Nephron (organoid): Measurements from ENCODE around the gene CDC25C.
A peak's percentile ranks its signal among the peaks of the same experiment; 100 is the strongest.

Experiments used
- H3K27ac Mint-ChIP-seq, 3 experiments: 2 replicates each; pipeline ENCODE4 v1.8.0; 2020; ENCODE audit warnings: mixed read lengths in 3 of 3, mild to moderate bottlenecking in 2 of 3, moderate library complexity in 1 of 3
- H3K27me3 Mint-ChIP-seq: 2 replicates; pipeline ENCODE4 v1.8.0; 2021; ENCODE audit warnings: low read depth, mild to moderate bottlenecking, moderate library complexity, mixed read lengths
- H3K36me3 Mint-ChIP-seq: 2 replicates; pipeline ENCODE4 v1.8.0; 2020; ENCODE audit warnings: low read depth, mixed read lengths
- H3K4me1 Mint-ChIP-seq: 2 replicates; pipeline ENCODE4 v1.8.0; 2020; ENCODE audit warnings: mixed read lengths
- H3K4me3 Mint-ChIP-seq, 3 experiments: 2 replicates each; pipeline ENCODE4 v1.8.0; 2020; ENCODE audit warnings: mild to moderate bottlenecking in 3 of 3, mixed read lengths in 3 of 3, moderate library complexity in 2 of 3
- H3K9me3 Mint-ChIP-seq: 2 replicates; pipeline ENCODE4 v1.8.0; 2020; ENCODE audit warnings: mixed read lengths
- TF ChIP-seq, protein P1 (sequence below), 3 experiments: fragments of 200-600 bp; sonication (generic); IDR thresholded peaks; one replicate each; pipeline ENCODE4 v1.5.0; 2021; ENCODE audit warnings: antibody characterized with exemption in 3 of 3; ENCODE audit not compliant: unreplicated experiment in 3 of 3

The CDC25C gene

DNA sequence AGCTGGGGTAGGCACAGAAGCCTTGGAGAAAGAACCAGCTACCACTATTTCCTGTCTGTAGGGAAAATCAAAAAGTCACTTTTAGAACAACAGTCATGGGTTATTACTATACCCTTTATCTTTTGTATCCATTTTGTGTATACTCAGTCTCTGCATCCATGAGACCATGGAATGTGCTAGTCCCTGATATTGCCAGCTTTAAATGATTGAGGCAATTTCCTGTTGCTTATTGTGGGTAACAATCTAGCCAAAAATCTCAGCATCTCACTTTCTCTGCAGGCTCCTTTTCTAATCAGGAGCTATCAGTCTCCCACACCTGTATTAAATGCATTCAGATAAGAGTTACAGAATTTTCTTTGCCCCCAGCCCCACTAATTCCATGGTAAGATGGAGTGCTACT, 19.9 kb upstream of the CDC25C start:
- Mint-ChIP-seq H3K27me3 (no peaks in the 10 kb centered on the region), H3K9me3 (peaks cover 10% of the 10 kb centered on the region)

DNA sequence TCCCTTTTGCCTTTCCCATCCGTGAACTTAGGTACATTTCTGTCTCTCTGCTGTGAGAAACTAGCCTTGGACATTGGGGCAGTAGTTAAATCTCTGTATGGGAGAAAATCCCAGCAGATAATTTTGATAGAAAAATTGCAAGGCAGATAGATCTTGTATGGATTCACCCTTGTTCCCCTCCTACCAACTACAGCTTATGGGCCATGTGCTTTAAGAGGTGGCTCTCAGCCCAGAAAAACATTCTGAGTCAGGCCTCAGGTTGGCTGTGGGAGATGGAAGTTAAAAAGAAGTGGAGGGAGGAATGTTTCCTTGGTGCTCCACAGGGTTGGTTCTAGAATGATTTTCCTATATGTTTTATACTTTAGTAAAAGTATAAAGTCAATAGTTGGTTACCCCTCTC, 19.5 kb upstream of the CDC25C start:
- peak overlapping the region; percentile 64 to 91 (median 77) for H3K4me3 Mint-ChIP-seq
- H3K27me3 Mint-ChIP-seq, result no peaks in the 10 kb centered on the region
- H3K27ac Mint-ChIP-seq, result peak overlapping the region; percentile 34 to 71 (median 70)
- H3K9me3 Mint-ChIP-seq, result peaks cover 10% of the 10 kb centered on the region
- TF ChIP-seq, protein P1, sequence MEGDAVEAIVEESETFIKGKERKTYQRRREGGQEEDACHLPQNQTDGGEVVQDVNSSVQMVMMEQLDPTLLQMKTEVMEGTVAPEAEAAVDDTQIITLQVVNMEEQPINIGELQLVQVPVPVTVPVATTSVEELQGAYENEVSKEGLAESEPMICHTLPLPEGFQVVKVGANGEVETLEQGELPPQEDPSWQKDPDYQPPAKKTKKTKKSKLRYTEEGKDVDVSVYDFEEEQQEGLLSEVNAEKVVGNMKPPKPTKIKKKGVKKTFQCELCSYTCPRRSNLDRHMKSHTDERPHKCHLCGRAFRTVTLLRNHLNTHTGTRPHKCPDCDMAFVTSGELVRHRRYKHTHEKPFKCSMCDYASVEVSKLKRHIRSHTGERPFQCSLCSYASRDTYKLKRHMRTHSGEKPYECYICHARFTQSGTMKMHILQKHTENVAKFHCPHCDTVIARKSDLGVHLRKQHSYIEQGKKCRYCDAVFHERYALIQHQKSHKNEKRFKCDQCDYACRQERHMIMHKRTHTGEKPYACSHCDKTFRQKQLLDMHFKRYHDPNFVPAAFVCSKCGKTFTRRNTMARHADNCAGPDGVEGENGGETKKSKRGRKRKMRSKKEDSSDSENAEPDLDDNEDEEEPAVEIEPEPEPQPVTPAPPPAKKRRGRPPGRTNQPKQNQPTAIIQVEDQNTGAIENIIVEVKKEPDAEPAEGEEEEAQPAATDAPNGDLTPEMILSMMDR (IDR thresholded peaks at IDR 0.05; ENCODE audit: unreplicated experiment in 3 of 3), result no peak
- H3K36me3 Mint-ChIP-seq, result peaks cover 49% of the 10 kb centered on the region
- peaks cover 26% of the 10 kb centered on the region for H3K4me1 Mint-ChIP-seq

More for the DNA sequence above, 19.9 kb upstream of the CDC25C start:
- peaks cover 30% of the 10 kb centered on the region for H3K4me1 Mint-ChIP-seq
- H3K4me3 Mint-ChIP-seq, result peak overlapping the region; percentile 81 to 92 (median 91)
- H3K36me3 Mint-ChIP-seq, result peaks cover 47% of the 10 kb centered on the region
- TF ChIP-seq, protein P1 (IDR thresholded peaks at IDR 0.05; ENCODE audit: unreplicated experiment in 3 of 3), result no peak
- peak overlapping the region; percentile 71 to 92 (median 86) for H3K27ac Mint-ChIP-seq

DNA sequence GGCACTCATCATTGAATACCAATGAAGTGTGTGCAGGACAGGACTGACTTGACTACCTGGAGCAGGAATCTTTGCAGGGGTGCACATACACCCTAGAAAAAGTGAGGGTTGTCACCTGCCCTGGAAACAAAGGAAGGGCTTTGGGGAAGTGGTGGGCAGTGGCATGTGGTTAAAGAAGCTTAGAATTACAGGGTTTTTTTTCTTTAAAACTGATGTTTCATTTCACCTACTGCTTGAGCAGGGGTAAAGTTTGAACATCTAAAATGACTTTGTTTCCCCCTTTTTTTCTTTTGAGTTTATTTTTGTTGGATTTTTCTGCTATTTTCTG, 18.9 kb upstream of the CDC25C start:
- peaks cover 21% of the 10 kb centered on the region for H3K4me1 Mint-ChIP-seq
- peak overlapping the region; percentile 64 to 91 (median 77) for H3K4me3 Mint-ChIP-seq
- peak overlapping the region; percentile 61 to 71 (median 70) for H3K27ac Mint-ChIP-seq
- H3K27me3 Mint-ChIP-seq, result no peaks in the 10 kb centered on the region
- TF ChIP-seq, protein P1 (IDR thresholded peaks at IDR 0.05; ENCODE audit: unreplicated experiment in 3 of 3), result no peak
- peaks cover 10% of the 10 kb centered on the region for H3K9me3 Mint-ChIP-seq
- H3K36me3 Mint-ChIP-seq, result peaks cover 54% of the 10 kb centered on the region

DNA sequence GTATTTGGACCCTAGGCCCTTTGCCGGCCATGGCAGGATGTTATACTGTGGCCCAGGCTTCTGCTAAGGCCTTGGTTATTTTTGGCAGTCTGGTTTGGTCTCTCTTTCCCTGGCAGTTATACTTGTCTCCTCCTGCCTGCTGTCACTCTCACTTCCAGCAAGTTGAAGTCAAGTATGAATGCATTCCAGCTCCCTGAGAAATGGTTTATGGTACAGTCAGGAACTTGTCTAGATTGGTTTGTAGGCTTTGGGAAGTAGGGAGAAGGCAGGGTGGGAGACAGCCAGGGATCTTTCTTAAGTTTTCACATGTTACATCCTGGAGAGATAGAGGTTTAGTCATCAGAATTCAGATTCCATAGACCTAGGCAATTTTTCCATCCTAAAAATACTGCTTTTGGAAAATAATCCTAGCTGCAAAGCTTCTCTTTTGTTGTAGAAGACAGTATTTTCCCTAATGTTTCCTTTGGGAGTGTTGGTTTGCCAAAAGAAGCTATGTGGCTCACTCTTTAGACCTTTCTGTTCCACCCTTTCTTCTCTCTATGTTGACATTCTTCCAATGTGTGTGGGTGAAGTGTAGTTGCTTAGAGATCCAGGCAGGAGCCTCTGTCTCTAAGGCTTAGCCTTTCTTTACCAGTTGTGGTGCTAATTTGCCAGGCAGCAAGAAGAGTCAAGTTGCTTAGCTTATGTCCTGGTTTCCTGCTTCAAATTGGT, 18.4 kb upstream of the CDC25C start:
- Mint-ChIP-seq H3K27me3 (no peaks in the 10 kb centered on the region), H3K4me1 (peaks cover 16% of the 10 kb centered on the region), H3K9me3 (peaks cover 10% of the 10 kb centered on the region), H3K27ac (peak overlapping the region; percentile 61 to 71 (median 70)), H3K36me3 (peaks cover 60% of the 10 kb centered on the region), H3K4me3 (peak overlapping the region; percentile 64 to 91 (median 77))
- TF ChIP-seq, protein P1 (IDR thresholded peaks at IDR 0.05; ENCODE audit: unreplicated experiment in 3 of 3), result no peak

DNA sequence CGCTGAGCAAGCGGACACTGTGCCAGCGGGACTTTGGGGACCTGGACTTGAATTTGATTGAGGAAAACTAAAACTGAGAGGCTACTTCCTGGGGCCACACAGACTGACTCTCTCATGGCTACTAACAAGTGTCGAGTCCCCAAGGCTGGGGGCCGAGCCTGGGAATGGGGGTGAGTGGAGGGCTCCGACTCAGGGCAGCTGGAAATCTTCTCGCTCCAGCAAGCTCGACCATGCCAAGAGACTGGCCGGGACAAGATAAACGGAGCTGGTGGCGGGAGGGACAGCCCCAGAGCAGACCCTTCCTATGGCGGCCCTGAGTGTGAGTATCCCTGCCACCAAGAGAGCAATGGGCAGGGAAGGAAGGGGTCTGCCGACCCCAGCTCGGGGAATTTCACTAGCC, 15.3 kb upstream of the CDC25C start:
- H3K27ac Mint-ChIP-seq, result no peak overlapping the region
- H3K36me3 Mint-ChIP-seq, result peaks cover 78% of the 10 kb centered on the region
- no peak overlapping the region for H3K4me3 Mint-ChIP-seq
- peaks cover 3% of the 10 kb centered on the region for H3K9me3 Mint-ChIP-seq
- H3K27me3 Mint-ChIP-seq, result no peaks in the 10 kb centered on the region
- TF ChIP-seq, protein P1 (IDR thresholded peaks at IDR 0.05; ENCODE audit: unreplicated experiment in 3 of 3), result no peak
- no peaks in the 10 kb centered on the region for H3K4me1 Mint-ChIP-seq
